ENCODE measurements around the gene LCP2. TPM values are rescaled to one million over a fixed set of nuclear protein-coding genes. Genes with fewer than 3 reads are reported as not detected.

The LCP2 gene
- total and polyA plus RNA-seq, 2 donors (not counting 3 experiments of a cell fraction or from before 2014, with no cell fraction given): not detected

DNA sequence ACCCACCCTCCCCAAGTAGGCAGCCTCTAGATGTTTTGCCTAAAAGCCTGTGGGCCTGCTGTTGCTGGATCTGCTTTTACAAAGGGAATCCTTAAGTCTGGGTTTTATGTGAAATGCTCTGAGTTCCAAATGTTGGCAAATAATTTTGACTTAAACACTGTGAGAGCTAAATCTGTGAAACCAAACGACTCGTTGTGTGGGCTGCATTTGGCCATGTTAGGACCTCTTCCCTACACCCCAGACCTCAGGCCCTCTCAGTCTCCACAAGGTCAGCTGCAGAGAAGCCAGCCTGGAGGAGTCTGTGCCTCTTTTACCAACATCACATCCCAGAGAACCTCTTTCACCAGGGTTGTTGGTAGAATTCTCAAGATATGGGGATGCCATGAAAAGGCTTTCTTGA is 9.4 kb downstream of the LCP2 start:
- ChIA-PET POLR2A (no interaction called here), CTCF (no interaction called here)
- Histone ChIP-seq H3K27me3 (ENCODE audit: control insufficient read depth in 2 of 2, insufficient read depth in 2 of 2, low read length in 2 of 2) (peaks cover 3 to 9% of the 10 kb centered on the region in 2 experiments), H3K9ac (replicated peaks; ENCODE audit: extremely low read depth, insufficient read depth, low read length) (no peak overlapping the region), H3K9me1 (replicated peaks; ENCODE audit: control insufficient read depth, extremely low read depth, insufficient read depth, low read length) (no peaks in the 10 kb centered on the region), H3K27ac (ENCODE audit: insufficient read depth, low read depth, low read length) (no peak overlapping the region), H3K4me2 (ENCODE audit: insufficient read depth, low read length) (no peak overlapping the region), H2AFZ (ENCODE audit: low read depth, low read length) (no peak overlapping the region), H4K20me1 (replicated peaks; ENCODE audit: control insufficient read depth, extremely low read depth, insufficient read depth, low read length) (no peaks in the 10 kb centered on the region), H3K4me1 (ENCODE audit: control insufficient read depth, extremely low read depth, insufficient read depth, low read length) (no peaks in the 10 kb centered on the region), H3K79me2 (ENCODE audit: control insufficient read depth, insufficient read depth, low read length) (no peaks in the 10 kb centered on the region), H3K9me3 (replicated peaks; ENCODE audit: control insufficient read depth, insufficient read depth, low read length) (no peaks in the 10 kb centered on the region), H3K36me3 (ENCODE audit: control insufficient read depth in 2 of 2, extremely low read depth in 1 of 2, insufficient read depth in 2 of 2, low read length in 2 of 2) (no peaks in the 10 kb centered on the region), H3K4me3 (replicated peaks in 1 of 3; ENCODE audit: insufficient read depth in 1 of 3, low read depth in 1 of 3, low read length in 3 of 3) (no peak overlapping the region)
- DNase-seq (ENCODE audit: low read depth, low spot score) (no peak), FAIRE-seq (no peak)
- intact Hi-C loops (cut with micrococcal nuclease) (no loop called here), dilution Hi-C loops (cut with MboI; ENCODE audit: extremely low pct_ligation_motif_present, low sequenced_read_pairs) (no loop called here)
- TF ChIP-seq EZH2 (IDR thresholded peaks at IDR 0.05; ENCODE audit: borderline replicate concordance, low read depth, low read length, severe bottlenecking) (no peak), POLR2AphosphoS5 (IDR thresholded peaks at IDR 0.05; ENCODE audit: insufficient read depth, low read depth, low read length) (no peak), FOS (IDR thresholded peaks at IDR 0.05; ENCODE audit: borderline replicate concordance, insufficient read depth, low read length) (no peak), MYC (IDR thresholded peaks at IDR 0.05; ENCODE audit: low read depth, low read length) (no peak), JUN (IDR thresholded peaks at IDR 0.05; ENCODE audit: borderline replicate concordance, insufficient read depth, insufficient read length, low read depth) (no peak), POLR2A (IDR thresholded peaks at IDR 0.05; ENCODE audit: low read depth, low read length) (no peak), GATA2 (IDR thresholded peaks at IDR 0.05; ENCODE audit: insufficient read depth, insufficient read length, low read depth, low read length) (no peak)
- TF ChIP-seq, protein P1, sequence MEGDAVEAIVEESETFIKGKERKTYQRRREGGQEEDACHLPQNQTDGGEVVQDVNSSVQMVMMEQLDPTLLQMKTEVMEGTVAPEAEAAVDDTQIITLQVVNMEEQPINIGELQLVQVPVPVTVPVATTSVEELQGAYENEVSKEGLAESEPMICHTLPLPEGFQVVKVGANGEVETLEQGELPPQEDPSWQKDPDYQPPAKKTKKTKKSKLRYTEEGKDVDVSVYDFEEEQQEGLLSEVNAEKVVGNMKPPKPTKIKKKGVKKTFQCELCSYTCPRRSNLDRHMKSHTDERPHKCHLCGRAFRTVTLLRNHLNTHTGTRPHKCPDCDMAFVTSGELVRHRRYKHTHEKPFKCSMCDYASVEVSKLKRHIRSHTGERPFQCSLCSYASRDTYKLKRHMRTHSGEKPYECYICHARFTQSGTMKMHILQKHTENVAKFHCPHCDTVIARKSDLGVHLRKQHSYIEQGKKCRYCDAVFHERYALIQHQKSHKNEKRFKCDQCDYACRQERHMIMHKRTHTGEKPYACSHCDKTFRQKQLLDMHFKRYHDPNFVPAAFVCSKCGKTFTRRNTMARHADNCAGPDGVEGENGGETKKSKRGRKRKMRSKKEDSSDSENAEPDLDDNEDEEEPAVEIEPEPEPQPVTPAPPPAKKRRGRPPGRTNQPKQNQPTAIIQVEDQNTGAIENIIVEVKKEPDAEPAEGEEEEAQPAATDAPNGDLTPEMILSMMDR (IDR thresholded peaks at IDR 0.05; ENCODE audit: extremely low read depth in 1 of 2, insufficient read depth in 1 of 2, low read depth in 1 of 2, low read length in 2 of 2): no peak
- TF ChIP-seq, protein P2, sequence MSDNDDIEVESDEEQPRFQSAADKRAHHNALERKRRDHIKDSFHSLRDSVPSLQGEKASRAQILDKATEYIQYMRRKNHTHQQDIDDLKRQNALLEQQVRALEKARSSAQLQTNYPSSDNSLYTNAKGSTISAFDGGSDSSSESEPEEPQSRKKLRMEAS (IDR thresholded peaks at IDR 0.05; ENCODE audit: insufficient read depth, insufficient read length): no peak
- no TSS peak for BruUV-seq (replicated peaks)

Data from endothelial cell of umbilical vein (primary cell).